Epithelial cell of proximal tubule (primary cell): ENCODE data around the gene IRF8. TPM values are rescaled to one million over a fixed set of nuclear protein-coding genes. Genes with fewer than 3 reads are reported as not detected.

Experiments used
- DNase-seq: peaks from one replicate; pipeline ENCODE4 v3.0.0-alpha.2; 2011; ENCODE audit warnings: low read depth
- H3K4me3 ChIP-seq: 2 replicates; pipeline ENCODE4 v1.5.1; 2011; ENCODE audit warnings: low read depth, mild to moderate bottlenecking, low read length
- total RNA-seq: library from RNA; depleted of rRNA; stranded (reverse); fragments of >200 nt; gene quantifications from 2 replicates; pipeline ENCODE4 v1.2.3, GENCODE V29; 2015
- TF ChIP-seq, protein P1 (sequence below): conservative IDR thresholded peaks from 2 replicates; pipeline ENCODE4 v1.5.1; 2012; ENCODE audit warnings: low read depth, mild to moderate bottlenecking, low read length

IRF8 gene
- total RNA-seq, 1 donor from 2014 or later = 0.17 TPM

DNA sequence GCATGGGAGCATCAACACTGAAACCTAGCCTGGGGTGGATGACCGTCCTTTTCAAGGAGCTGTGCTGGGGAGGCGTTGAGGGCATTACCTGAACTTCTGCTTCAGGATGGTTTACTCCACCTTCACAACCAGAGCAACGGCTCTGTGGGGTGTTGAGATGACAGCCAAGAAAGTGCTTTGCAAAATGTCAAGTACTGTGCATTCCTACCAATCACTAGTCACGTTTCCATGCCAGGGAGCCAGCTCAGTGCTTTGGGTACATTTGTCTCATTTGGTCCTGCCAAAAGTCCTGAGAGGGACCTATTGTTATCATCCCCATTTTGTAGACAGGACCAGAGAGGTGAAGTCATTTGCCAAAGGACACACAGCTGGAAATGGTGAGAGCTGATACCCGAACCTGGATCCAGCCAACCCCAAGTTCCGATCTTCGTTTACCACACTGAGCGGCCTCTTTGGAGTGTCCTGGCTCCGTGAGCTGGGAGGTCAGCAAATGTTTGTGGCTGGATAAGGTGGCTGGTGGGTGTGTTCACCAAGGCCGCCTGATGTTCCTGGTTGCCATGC lies 61.6 kb downstream of the IRF8 start:
- no peak for DNase-seq
- TF ChIP-seq, protein P1, sequence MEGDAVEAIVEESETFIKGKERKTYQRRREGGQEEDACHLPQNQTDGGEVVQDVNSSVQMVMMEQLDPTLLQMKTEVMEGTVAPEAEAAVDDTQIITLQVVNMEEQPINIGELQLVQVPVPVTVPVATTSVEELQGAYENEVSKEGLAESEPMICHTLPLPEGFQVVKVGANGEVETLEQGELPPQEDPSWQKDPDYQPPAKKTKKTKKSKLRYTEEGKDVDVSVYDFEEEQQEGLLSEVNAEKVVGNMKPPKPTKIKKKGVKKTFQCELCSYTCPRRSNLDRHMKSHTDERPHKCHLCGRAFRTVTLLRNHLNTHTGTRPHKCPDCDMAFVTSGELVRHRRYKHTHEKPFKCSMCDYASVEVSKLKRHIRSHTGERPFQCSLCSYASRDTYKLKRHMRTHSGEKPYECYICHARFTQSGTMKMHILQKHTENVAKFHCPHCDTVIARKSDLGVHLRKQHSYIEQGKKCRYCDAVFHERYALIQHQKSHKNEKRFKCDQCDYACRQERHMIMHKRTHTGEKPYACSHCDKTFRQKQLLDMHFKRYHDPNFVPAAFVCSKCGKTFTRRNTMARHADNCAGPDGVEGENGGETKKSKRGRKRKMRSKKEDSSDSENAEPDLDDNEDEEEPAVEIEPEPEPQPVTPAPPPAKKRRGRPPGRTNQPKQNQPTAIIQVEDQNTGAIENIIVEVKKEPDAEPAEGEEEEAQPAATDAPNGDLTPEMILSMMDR = no peak
- H3K4me3 ChIP-seq = no peak overlapping the region

DNA sequence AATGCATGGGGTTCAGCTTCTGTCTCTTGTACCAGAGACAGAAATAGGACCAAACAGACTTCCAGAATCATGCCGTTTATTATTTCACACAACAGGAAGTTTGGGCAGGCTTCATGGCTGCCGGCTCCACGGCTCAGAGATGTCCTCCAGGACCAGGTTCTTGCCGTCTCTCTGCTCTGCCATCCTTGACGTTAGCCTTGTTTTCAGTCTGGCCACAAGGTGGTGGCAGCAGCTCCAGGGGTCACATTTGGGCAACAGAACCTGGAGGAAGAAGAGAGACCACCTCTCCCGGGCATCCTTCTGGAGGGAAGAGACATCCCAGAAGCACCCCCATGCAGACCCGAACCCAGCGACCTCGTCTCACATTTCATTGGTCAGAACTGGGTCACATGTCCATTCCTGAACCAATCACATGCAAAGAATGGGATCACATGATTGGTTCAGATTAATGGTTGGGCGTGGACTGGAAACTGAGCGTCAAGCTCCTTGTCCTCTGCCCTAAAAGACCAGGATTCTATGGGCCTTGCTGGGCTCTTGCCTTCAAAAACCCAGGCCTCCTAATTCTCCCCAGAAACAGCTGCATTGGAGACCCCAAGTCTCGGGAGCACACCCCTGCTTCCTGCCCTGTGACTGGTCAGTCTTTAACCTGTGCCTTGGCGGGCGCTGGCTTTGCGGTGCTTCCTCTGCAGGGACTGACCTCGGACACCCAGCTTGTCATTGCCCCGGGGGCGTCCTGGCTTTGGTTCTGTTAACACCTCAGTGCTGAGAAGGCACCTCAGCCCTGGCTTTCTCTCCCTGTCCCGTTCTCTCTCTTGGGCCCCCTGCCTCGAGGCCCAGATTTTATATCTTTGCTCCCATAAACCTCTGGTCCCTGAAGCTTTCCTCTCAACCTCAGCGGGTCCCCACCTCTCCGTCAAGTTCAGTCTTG lies 63.3 kb downstream of the IRF8 start:
- no peak overlapping the region for H3K4me3 ChIP-seq
- no peak for DNase-seq
- TF ChIP-seq, protein P1 = no peak

DNA sequence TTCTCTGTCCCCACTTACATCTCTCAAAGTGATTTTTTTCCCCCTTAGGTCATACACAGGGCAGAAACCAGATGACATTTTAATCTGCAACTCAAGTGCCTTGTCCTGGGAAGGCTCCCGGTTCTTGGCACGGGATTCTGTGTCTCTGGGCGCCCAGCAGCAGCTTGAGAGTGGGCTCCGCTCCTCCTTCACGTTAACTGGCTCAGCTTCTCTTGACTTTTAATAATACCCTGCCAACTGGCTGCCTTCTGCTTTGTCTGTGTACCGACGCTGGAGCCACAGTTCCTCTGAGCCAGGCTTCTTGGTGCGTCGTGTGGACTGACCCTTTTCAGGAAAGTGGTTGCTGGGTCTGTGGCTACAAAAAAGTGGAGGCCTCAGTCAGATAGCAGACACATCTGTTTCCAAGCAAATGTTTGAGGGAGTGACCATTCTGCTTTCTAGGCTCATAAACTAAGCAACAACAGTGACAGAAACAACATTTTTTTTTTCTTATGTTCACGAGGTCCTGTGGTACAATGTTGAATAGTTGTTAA lies 64.9 kb downstream of the IRF8 start:
- no peak for DNase-seq
- TF ChIP-seq, protein P1 = no peak
- H3K4me3 ChIP-seq = no peak overlapping the region

DNA sequence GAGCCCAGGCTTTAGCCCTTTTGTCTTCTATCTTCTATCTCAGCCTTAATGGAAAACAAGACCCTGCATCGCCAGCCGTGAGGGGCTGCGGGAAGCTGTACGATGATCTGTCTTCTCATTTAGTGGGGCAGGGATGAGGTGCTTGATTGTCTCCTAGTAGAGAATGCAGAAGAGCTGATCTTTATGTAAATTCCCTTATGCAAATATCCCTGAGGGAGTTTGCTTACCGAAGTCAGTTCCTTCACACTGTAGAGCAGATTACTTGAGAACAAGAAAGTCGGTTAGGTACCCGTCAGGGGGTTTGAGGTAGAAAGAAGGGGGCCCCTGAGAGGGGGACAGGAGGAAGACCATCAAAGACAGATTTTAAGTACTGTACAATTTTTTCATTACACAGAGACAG lies 66.2 kb downstream of the IRF8 start:
- TF ChIP-seq, protein P1 = no peak
- no peak for DNase-seq
- H3K4me3 ChIP-seq = no peak overlapping the region

DNA sequence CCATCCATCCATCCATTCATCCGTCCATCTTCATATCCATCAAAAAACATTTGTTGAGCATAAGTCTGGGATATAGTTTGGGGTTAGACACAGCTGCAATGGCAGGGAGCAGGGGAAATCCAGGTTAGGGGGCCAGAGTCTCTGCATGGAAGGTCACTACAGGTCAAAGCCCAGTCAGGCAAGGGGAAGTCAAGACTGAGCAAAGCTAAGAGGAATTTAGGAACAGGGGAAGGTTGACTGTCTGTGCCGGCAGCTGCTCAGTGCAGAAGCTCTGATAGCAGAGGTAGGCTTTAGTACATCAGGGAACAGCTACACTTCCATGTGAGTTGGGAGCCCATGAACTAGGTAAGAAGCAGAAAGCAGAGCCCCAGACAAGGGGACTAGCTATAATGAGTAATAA lies 68.1 kb downstream of the IRF8 start:
- TF ChIP-seq, protein P1 = no peak

DNA sequence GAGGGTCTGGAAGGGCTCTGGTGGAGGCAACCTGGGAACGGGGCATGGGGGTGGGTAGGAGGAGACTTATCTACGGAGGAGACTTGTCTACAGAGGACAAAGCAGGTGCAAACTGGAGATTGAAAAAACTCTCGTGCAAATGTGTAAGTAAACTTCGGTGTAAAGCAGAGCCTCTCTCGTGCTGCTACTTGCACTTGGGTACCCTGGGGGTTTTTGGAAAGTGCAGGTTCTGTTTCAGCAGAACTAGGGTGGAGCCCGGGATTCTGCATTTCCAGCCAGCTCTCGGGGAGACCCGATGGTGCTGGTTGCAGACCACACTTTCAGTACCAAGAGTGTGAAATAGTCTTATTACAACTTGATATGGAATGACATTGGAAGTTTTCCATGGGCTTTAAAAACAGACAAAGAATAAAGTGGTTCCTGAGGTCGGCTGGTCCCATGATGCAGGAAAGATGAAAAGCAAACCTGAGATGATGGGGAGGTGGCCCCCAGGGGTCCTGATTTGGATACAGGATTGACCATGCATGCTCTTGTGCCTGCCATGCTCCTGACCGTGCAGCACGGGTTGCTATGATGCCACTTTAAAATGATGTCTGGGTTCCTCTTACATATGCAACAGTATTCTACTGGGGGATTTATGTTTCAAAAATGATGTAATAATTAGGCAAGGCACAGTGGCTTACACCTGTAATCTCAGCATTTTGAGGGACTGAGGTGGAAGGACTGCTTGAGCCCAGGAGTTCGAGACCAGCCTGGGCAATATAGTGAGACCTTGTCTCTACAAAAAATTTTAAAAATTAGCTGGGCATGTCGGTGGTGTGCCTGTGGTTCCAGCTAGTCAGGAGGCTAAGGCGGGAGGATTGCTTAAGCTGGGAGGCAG lies 69.3 kb downstream of the IRF8 start:
- DNase-seq = no peak
- no peak overlapping the region for H3K4me3 ChIP-seq
- TF ChIP-seq, protein P1 = no peak

More for the DNA sequence above, 68.1 kb downstream of the IRF8 start:
- H3K4me3 ChIP-seq = no peak overlapping the region
- no peak for DNase-seq
